Measurements from ENCODE around the gene SPATS2L. TPM values are rescaled to one million over a fixed set of nuclear protein-coding genes. Genes with fewer than 3 reads are reported as not detected.

SPATS2L gene
- total and polyA plus RNA-seq, 8 donors: 36.8 to 245 (median 80.7) TPM

DNA sequence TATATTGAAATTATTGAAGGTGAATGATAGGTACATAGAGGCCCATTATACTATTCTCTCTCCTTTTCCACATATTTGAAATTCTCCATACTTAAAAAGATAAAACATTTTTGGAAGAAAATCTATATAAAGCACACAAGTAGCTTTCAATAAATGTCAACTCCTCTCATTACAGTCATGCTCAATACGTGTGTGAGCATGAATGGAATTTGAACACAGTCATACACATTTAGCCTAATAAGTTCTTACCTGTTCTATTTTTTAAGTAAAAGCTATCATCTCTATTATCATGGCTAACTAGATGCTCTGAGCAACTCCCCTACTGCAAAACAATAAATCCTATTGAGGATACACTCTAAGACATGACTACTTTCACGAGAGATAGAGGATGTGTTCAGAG lies 41.9 kb upstream of the SPATS2L start:
- no peak overlapping the region for H3K27ac ChIP-seq
- 57 to 83% (median 68%) methylated on average over 2 of the region's 2 CpGs for WGBS, 5 donors
- H3K9me3 ChIP-seq: no peaks in the 10 kb centered on the region
- DNase-seq: no peak
- peaks cover 0 to 6% (median 0%) of the 10 kb centered on the region in 3 donors for H3K27me3 ChIP-seq
- TF ChIP-seq EP300 (IDR thresholded peaks at IDR 0.05): no peak
- intact Hi-C loops (cut with DNase I; ENCODE audit: low total_unique reads): no loop called here
- no peak overlapping the region for H3K4me3 ChIP-seq
- no peaks in the 10 kb centered on the region for H3K4me1 ChIP-seq
- no peaks in the 10 kb centered on the region for H3K36me3 ChIP-seq

GRCh38 chr2:200266406-200266805 lies 40.1 kb upstream of the SPATS2L start:
- TF ChIP-seq EP300 (IDR thresholded peaks at IDR 0.05) (no peak), POLR2AphosphoS5 (IDR thresholded peaks at IDR 0.05) (no peak), POLR2A (IDR thresholded peaks at IDR 0.05) (no peak)
- TF ChIP-seq, protein P1, sequence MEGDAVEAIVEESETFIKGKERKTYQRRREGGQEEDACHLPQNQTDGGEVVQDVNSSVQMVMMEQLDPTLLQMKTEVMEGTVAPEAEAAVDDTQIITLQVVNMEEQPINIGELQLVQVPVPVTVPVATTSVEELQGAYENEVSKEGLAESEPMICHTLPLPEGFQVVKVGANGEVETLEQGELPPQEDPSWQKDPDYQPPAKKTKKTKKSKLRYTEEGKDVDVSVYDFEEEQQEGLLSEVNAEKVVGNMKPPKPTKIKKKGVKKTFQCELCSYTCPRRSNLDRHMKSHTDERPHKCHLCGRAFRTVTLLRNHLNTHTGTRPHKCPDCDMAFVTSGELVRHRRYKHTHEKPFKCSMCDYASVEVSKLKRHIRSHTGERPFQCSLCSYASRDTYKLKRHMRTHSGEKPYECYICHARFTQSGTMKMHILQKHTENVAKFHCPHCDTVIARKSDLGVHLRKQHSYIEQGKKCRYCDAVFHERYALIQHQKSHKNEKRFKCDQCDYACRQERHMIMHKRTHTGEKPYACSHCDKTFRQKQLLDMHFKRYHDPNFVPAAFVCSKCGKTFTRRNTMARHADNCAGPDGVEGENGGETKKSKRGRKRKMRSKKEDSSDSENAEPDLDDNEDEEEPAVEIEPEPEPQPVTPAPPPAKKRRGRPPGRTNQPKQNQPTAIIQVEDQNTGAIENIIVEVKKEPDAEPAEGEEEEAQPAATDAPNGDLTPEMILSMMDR (IDR thresholded peaks at IDR 0.05): no peak
- intact Hi-C loops (cut with DNase I; ENCODE audit: low total_unique reads): no loop called here
- Histone ChIP-seq H3K36me3 (no peaks in the 10 kb centered on the region), H3K9me3 (no peaks in the 10 kb centered on the region), H3K4me1 (no peaks in the 10 kb centered on the region), H3K27me3 (peaks cover 0 to 6% (median 0%) of the 10 kb centered on the region in 3 donors), H3K27ac (no peak overlapping the region), H3K4me3 (no peak overlapping the region)
- 90 to 98% (median 94%) methylated on average over 5 of the region's 5 CpGs for WGBS, 5 donors
- no peak for DNase-seq

GRCh38 chr2:200267350-200267749 lies 39.1 kb upstream of the SPATS2L start:
- 84 to 95% (median 94%) methylated on average over 2 of the region's 2 CpGs for WGBS, 5 donors
- intact Hi-C loops (cut with DNase I; ENCODE audit: low total_unique reads): no loop called here
- no peaks in the 10 kb centered on the region for H3K36me3 ChIP-seq
- no peak overlapping the region for H3K4me3 ChIP-seq
- TF ChIP-seq, protein P1 (IDR thresholded peaks at IDR 0.05): no peak
- TF ChIP-seq POLR2AphosphoS5 (IDR thresholded peaks at IDR 0.05) (no peak), EP300 (IDR thresholded peaks at IDR 0.05) (no peak), POLR2A (IDR thresholded peaks at IDR 0.05) (no peak)
- H3K4me1 ChIP-seq: no peaks in the 10 kb centered on the region
- H3K9me3 ChIP-seq: no peaks in the 10 kb centered on the region
- peaks cover 0 to 6% (median 0%) of the 10 kb centered on the region in 3 donors for H3K27me3 ChIP-seq
- H3K27ac ChIP-seq: no peak overlapping the region
- DNase-seq: no peak

- WGBS, 5 donors: 43 to 76% (median 67%) methylated on average over 1 of the region's 1 CpG
- H3K4me1 ChIP-seq: no peaks in the 10 kb centered on the region
- intact Hi-C loops (cut with DNase I; ENCODE audit: low total_unique reads): no loop called here
- H3K4me3 ChIP-seq: no peak overlapping the region
- H3K27ac ChIP-seq: no peak overlapping the region
- H3K36me3 ChIP-seq: no peaks in the 10 kb centered on the region
- H3K27me3 ChIP-seq: peaks cover 0 to 6% (median 0%) of the 10 kb centered on the region in 3 donors
- no peak for DNase-seq
- TF ChIP-seq, protein P1 (IDR thresholded peaks at IDR 0.05): no peak
- no peak for TF ChIP-seq EP300 (IDR thresholded peaks at IDR 0.05)
- no peak for TF ChIP-seq POLR2AphosphoS5 (IDR thresholded peaks at IDR 0.05)
- no peak for TF ChIP-seq POLR2A (IDR thresholded peaks at IDR 0.05)
- no peaks in the 10 kb centered on the region for H3K9me3 ChIP-seq
Observed at GRCh38 chr2:200270732-200271131, 35.8 kb upstream of the SPATS2L start.

DNA sequence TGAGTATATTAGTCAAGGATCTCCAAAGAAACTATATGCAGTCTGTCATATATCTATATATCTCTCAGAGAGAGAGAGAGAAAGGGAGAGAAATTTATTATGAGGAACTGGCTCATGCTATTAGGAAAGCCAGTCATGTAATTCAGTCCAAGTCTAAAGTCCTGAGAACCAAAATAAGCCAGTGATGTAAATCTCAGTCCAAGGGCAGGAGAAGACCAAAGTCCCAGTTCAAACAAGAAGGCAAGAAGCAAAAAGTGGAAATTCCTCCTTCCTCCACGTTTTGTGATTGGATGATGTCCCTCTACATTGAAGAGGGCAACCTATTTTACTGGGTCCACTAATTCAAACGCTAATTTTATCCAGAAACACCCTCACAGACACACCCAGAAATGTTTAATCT lies 34.2 kb upstream of the SPATS2L start:
- Histone ChIP-seq H3K4me3 (no peak overlapping the region), H3K27me3 (peaks cover 0 to 6% (median 0%) of the 10 kb centered on the region in 3 donors), H3K27ac (no peak overlapping the region), H3K4me1 (no peaks in the 10 kb centered on the region), H3K9me3 (no peaks in the 10 kb centered on the region), H3K36me3 (no peaks in the 10 kb centered on the region)
- intact Hi-C loops (cut with DNase I; ENCODE audit: low total_unique reads): no loop called here
- 56 to 76% (median 70%) methylated on average over 2 of the region's 2 CpGs for WGBS, 5 donors
- no peak for TF ChIP-seq EP300 (IDR thresholded peaks at IDR 0.05)
- TF ChIP-seq POLR2AphosphoS5 (IDR thresholded peaks at IDR 0.05): no peak
- TF ChIP-seq, protein P1 (IDR thresholded peaks at IDR 0.05): no peak
- no peak for TF ChIP-seq POLR2A (IDR thresholded peaks at IDR 0.05)
- no peak for DNase-seq
